Natural killer cell treated with Interleukin-12 subunit alpha and Interleukin-12 subunit beta and Interleukin-15 and Interleukin-18, amount 100 ng/mL, for 72 hours (primary cell): ENCODE data around the gene SORCS2. TPM values are rescaled to one million over a fixed set of nuclear protein-coding genes. Genes with fewer than 3 reads are reported as not detected.

Experiments used
- ATAC-seq, 2 donors: fragments of 150-1000 bp; cut with Tn5 transposase in 1 of 2; sonication (Bioruptor Pico), chemical (Tn5 transposase) in 1 of 2; 2 replicates each; pipeline ENCODE4 v1.10.0; 2021
- DNase-seq: peaks from one replicate; pipeline ENCODE4 v3.0.0; 2022; ENCODE audit warnings: low spot score
- H3K27ac Mint-ChIP-seq, 2 donors: 1 replicate in 1 of 2; 2 replicates in 1 of 2; pipeline ENCODE4 v1.8.0; 2022; ENCODE audit warnings: mixed read lengths in 2 of 2, mild to moderate bottlenecking in 1 of 2, moderate library complexity in 1 of 2
- H3K27me3 Mint-ChIP-seq, 2 donors: 1 replicate in 1 of 2; 2 replicates in 1 of 2; pipeline ENCODE4 v1.8.0; 2022; ENCODE audit warnings: mixed read lengths in 2 of 2
- H3K36me3 Mint-ChIP-seq: one replicate; pipeline ENCODE4 v1.8.0; 2022; ENCODE audit warnings: mixed read lengths
- H3K4me1 Mint-ChIP-seq, 2 donors: 1 replicate in 1 of 2; 2 replicates in 1 of 2; pipeline ENCODE4 v1.8.0; 2022; ENCODE audit warnings: low read depth in 2 of 2, mixed read lengths in 2 of 2, mild to moderate bottlenecking in 1 of 2
- H3K4me3 Mint-ChIP-seq: one replicate; pipeline ENCODE4 v1.8.0; 2022; ENCODE audit warnings: mixed read lengths
- H3K9me3 Mint-ChIP-seq: 2 replicates; pipeline ENCODE4 v1.8.0; 2022; ENCODE audit warnings: mixed read lengths
- total RNA-seq, 2 donors: library from RNA; stranded (reverse); gene quantifications; one replicate each; pipeline ENCODE4 v1.2.3, GENCODE V29; 2022

Gene SORCS2
- total RNA-seq, 2 donors from 2014 or later: 0.17 to 0.21 TPM

DNA sequence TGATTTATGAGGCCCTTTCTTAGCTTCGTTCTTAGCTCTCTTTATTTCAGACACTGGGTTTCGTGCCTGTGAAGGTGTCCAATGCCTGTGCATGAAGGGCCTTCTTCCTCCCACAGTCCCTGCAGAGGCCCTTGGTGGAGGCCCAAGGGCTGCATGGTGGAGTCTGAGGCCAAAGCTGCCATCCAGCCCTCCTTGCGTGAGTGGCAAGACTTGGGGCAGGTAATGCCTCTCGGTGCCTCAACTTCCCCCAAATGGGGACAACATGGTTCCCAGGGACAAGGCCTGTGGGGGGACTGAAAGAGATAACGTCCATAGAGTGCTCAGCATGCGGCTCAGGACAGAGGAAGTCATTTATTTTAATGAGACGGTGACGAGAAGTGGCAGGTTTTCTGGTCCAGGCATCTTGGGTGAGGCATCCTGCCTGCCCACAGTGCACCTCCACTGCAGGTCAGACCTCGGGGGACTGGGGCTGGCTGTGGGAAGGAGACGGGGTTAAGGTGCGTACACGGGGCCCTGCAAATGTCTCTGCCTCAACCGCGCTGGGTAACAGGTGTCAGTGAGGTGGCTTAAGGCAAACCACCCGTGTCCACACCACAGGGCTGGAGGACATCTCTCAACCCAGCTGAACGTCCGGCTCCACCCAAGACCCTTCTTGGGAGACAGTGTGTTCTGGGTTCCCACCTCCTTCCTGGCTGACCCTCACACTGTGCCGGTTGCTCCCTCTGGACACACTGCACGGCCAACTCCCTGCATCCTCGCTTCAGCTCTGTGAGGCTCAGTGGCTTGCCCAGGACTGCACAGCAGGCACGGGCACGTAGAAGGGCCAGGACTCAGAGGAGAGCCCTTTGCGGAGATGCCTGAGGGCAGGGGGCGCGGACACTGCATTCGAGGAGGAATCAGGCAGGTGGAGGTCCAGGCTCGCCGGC is 191.9 kb downstream of the SORCS2 start:
- peaks cover 0 to 3% of the 10 kb centered on the region in 2 donors for H3K27me3 Mint-ChIP-seq
- H3K36me3 Mint-ChIP-seq: no peaks in the 10 kb centered on the region
- no peaks in the 10 kb centered on the region for H3K4me1 Mint-ChIP-seq
- H3K9me3 Mint-ChIP-seq: peaks cover 12% of the 10 kb centered on the region
- no peak overlapping the region for H3K4me3 Mint-ChIP-seq
- peak; percentile 29 for DNase-seq
- H3K27ac Mint-ChIP-seq: no peak overlapping the region
- ATAC-seq: peak in 1 of 2 donors; percentile 28

GRCh38 chr4:7384929-7385890 is 192.9 kb downstream of the SORCS2 start:
- ATAC-seq: peak in 1 of 2 donors; percentile 25
- H3K4me1 Mint-ChIP-seq: no peaks in the 10 kb centered on the region
- H3K36me3 Mint-ChIP-seq: no peaks in the 10 kb centered on the region

GRCh38 chr4:7387925-7388324 is 195.6 kb downstream of the SORCS2 start:
- Mint-ChIP-seq H3K27ac (no peak overlapping the region), H3K9me3 (peaks cover 12% of the 10 kb centered on the region), H3K4me1 (no peaks in the 10 kb centered on the region), H3K4me3 (no peak overlapping the region), H3K27me3 (peaks cover 5 to 11% of the 10 kb centered on the region in 2 donors), H3K36me3 (no peaks in the 10 kb centered on the region)
- ATAC-seq: no peak
- DNase-seq: peak; percentile 5

More at GRCh38 chr4:7384929-7385890, 192.9 kb downstream of the SORCS2 start:
- DNase-seq: peak; percentile 60
- no peak overlapping the region for H3K27ac Mint-ChIP-seq
- no peak overlapping the region for H3K4me3 Mint-ChIP-seq
- H3K9me3 Mint-ChIP-seq: peaks cover 12% of the 10 kb centered on the region
- H3K27me3 Mint-ChIP-seq: peaks cover 2 to 5% of the 10 kb centered on the region in 2 donors

DNA sequence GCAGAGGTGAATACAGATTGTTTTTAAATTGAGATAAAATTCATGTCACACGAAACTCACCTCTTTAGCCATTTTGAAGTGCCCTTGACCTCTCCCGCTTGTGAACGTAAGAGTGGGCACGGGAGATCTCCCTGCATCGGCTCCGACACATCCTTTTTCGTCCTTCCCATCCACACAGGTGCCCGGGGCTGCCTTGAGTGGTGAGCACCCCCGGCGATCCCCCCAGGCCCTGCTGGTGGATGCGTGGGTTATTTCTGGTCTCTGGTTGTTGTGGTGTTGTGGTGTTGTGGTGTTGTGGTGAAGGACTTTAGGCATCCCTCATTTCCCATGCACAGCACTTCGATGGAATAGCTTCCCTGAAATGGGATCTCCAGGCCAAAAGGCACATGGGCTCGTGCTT is 196.3 kb downstream of the SORCS2 start:
- no peak overlapping the region for H3K27ac Mint-ChIP-seq
- no peaks in the 10 kb centered on the region for H3K4me1 Mint-ChIP-seq
- DNase-seq (peak; percentile 23), ATAC-seq (no peak)
- no peak overlapping the region for H3K4me3 Mint-ChIP-seq
- H3K9me3 Mint-ChIP-seq: peaks cover 12% of the 10 kb centered on the region
- peaks cover 11 to 13% of the 10 kb centered on the region in 2 donors for H3K27me3 Mint-ChIP-seq
- H3K36me3 Mint-ChIP-seq: no peaks in the 10 kb centered on the region

- Mint-ChIP-seq H3K27me3 (peaks cover 13 to 14% of the 10 kb centered on the region in 2 donors), H3K4me1 (no peaks in the 10 kb centered on the region), H3K27ac (no peak overlapping the region), H3K36me3 (no peaks in the 10 kb centered on the region), H3K9me3 (peaks cover 12% of the 10 kb centered on the region), H3K4me3 (no peak overlapping the region)
- DNase-seq (peak; percentile 26), ATAC-seq (no peak)
Observed at GRCh38 chr4:7389101-7389701, 196.9 kb downstream of the SORCS2 start.

- Mint-ChIP-seq H3K4me3 (no peak overlapping the region), H3K36me3 (no peaks in the 10 kb centered on the region), H3K9me3 (peaks cover 12% of the 10 kb centered on the region), H3K4me1 (no peaks in the 10 kb centered on the region), H3K27me3 (peaks cover 13 to 14% of the 10 kb centered on the region in 2 donors), H3K27ac (no peak overlapping the region)
- peak; percentile 38 for DNase-seq
- no peak for ATAC-seq
Observed at GRCh38 chr4:7389719-7390118, 197.4 kb downstream of the SORCS2 start.

DNA sequence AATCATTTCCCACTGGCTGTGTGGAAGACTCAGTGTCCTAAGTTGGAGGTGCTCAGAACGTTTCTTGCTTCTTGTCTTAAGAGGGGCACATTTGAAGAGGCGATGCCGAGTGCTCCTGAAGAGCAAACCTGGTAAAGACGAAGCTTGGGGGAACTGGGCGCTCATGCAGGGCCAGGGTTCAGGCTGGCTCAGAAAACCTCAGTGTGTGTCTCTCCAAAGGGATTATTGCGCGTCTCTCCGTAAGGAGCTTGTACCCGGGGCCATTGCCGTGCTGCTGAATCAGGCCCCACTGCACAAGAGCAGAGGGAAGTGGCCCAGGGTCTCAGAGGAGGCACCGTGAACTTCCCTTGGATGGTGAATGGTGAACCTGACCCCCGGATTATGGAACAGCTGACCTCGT is 198.0 kb downstream of the SORCS2 start:
- no peak overlapping the region for H3K27ac Mint-ChIP-seq
- ATAC-seq (no peak), DNase-seq (peak; percentile 37)
- no peaks in the 10 kb centered on the region for H3K4me1 Mint-ChIP-seq
- H3K27me3 Mint-ChIP-seq: peaks cover 13 to 14% of the 10 kb centered on the region in 2 donors
- H3K36me3 Mint-ChIP-seq: no peaks in the 10 kb centered on the region
- peaks cover 12% of the 10 kb centered on the region for H3K9me3 Mint-ChIP-seq
- no peak overlapping the region for H3K4me3 Mint-ChIP-seq

DNA sequence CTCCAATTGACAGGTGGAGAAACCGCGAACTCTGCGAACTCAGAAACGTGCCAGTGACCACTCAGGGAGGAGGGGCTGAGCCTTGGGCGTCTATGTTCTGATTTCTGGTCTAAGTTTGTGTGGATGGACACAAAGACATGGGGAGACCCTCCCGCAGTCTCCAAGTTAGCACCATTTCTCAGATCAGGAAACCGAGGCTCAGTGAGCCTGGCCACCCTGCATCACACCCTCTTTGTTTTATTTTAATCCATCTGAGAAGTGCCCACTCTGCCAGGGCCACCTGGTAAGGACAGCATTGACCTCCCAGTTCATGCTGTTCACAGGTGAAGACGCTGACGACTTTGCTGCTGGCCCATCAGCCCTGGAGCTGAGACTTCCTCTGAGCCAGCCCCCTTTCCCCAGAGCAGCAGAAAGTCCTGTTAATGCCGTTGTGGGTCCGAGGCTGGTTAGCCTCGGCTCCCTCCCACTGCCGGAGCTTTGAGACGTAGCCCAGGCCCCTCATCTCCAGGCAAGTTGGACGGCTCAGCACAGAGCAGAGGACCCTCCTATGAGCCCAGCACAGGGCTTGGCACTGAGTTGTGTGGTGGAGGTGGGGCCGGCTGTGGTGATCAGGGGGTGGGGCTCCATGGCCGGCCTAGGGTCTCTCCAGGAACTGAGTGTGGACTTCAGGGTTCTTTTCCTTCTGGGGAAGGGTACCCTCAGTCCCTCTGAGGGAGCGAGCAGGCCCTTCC is 198.7 kb downstream of the SORCS2 start:
- ATAC-seq: no peak
- Mint-ChIP-seq H3K27me3 (peaks cover 13 to 14% of the 10 kb centered on the region in 2 donors), H3K9me3 (peaks cover 11% of the 10 kb centered on the region), H3K4me1 (no peaks in the 10 kb centered on the region), H3K36me3 (no peaks in the 10 kb centered on the region), H3K27ac (no peak overlapping the region), H3K4me3 (no peak overlapping the region)
- peak; percentile 49 for DNase-seq

DNA sequence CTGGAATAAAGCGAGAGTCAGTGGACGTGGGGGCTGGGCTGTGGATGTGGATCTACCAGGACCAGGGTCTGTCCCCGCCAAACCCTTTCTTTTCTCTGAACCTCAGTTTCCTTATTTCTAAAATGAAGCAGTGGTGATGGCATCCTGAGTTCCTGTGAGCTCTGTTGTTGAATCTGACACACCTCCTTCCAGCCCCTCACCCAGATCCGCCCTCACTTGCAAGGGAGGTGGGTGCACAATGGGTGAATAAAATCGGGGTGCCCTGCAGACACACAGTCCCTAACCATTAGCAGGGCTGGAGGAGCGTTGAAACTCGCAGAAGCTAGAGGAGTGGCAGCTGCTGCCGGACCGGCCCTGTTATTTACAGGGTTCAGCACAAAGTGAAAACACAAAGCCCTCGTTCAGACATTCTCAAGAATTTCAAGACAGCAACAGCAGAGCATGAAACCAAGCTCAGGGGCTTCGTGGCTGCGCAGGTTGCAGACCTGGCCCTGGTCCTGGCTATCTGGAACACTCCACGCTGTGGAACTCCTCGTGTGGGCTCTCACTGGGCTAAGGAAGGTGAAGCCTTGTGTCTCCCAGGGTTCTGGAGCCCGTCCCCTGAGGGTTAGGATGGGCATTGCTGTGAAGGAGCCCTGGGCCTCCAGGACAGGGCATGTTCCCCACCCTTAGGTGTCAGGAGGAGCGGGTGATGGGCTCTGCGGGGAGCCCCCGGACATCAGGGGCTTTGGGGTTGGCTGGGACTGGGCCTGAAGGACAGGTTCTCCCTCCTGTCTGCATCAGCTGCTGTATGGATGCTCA is 199.5 kb downstream of the SORCS2 start:
- DNase-seq (peak; percentile 51), ATAC-seq (no peak)
- Mint-ChIP-seq H3K4me3 (no peak overlapping the region), H3K36me3 (no peaks in the 10 kb centered on the region), H3K9me3 (peaks cover 7% of the 10 kb centered on the region), H3K27me3 (peaks cover 15 to 20% of the 10 kb centered on the region in 2 donors), H3K4me1 (no peaks in the 10 kb centered on the region), H3K27ac (no peak overlapping the region)

GRCh38 chr4:7392438-7393421 is 200.4 kb downstream of the SORCS2 start:
- no peaks in the 10 kb centered on the region for H3K4me1 Mint-ChIP-seq
- peak; percentile 49 for DNase-seq
- peaks cover 15 to 28% of the 10 kb centered on the region in 2 donors for H3K27me3 Mint-ChIP-seq
- no peak overlapping the region for H3K4me3 Mint-ChIP-seq
- ATAC-seq: no peak
- no peak overlapping the region for H3K27ac Mint-ChIP-seq
- H3K9me3 Mint-ChIP-seq: peaks cover 2% of the 10 kb centered on the region
- H3K36me3 Mint-ChIP-seq: no peaks in the 10 kb centered on the region
